ENCODE data around the gene RELB.

DNA sequence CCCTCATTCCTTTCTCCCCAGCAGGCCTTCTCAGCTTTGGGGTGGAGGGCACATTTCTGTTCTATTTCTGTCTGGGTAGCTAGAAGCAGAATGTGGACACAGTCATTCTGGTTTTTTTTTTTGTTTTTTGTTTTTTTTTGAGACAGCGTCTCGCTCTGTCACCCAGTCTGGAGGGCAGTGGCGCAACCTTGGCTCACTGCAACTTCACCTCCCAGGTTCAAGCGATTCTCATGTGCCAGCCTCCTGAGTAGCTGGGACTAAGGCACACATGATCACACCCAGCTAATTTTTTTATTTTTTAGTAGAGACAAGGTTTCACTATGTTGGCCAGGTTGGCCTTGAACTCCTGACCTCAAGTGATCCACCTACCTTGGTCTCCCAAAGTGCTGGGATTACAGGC, 25.8 kb upstream of the RELB start:
- TF ChIP-seq, protein P1, sequence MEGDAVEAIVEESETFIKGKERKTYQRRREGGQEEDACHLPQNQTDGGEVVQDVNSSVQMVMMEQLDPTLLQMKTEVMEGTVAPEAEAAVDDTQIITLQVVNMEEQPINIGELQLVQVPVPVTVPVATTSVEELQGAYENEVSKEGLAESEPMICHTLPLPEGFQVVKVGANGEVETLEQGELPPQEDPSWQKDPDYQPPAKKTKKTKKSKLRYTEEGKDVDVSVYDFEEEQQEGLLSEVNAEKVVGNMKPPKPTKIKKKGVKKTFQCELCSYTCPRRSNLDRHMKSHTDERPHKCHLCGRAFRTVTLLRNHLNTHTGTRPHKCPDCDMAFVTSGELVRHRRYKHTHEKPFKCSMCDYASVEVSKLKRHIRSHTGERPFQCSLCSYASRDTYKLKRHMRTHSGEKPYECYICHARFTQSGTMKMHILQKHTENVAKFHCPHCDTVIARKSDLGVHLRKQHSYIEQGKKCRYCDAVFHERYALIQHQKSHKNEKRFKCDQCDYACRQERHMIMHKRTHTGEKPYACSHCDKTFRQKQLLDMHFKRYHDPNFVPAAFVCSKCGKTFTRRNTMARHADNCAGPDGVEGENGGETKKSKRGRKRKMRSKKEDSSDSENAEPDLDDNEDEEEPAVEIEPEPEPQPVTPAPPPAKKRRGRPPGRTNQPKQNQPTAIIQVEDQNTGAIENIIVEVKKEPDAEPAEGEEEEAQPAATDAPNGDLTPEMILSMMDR (IDR thresholded peaks at IDR 0.05 in 4 of 5, conservative IDR thresholded peaks at IDR 0.05 in 1 of 5) = no peak
- no peak for TF ChIP-seq POLR2A (IDR thresholded peaks at IDR 0.05)

Data from gastrocnemius medialis (tissue), 4 donors.